Measurements from ENCODE around the gene PFKFB3.
"Not testable (repeated sequence)": the region's sequence is repeated elsewhere in the genome, so short reads cannot be mapped to it uniquely, and the experiment has no call there.

DNA sequence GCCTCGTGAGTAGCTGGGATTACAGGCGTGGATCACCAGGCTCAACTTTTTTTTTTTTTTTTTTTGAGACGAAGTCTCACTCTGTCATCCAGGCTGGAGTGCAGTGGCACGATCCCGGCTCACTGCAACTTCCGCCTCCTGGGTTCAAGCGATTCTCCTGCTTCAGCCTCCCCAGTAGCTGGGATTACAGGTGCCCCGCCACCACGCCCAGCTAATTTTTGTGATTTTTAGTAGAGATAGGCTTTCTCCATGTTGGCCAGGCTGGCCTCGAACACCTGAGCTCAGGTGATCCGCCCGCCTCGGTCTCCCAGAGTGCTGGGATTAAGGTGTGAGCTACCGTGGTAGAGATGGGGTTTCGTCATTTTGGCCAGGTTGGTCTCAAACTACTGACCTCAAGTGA, 36.8 kb upstream of the PFKFB3 start:
- TF ChIP-seq, protein P1, sequence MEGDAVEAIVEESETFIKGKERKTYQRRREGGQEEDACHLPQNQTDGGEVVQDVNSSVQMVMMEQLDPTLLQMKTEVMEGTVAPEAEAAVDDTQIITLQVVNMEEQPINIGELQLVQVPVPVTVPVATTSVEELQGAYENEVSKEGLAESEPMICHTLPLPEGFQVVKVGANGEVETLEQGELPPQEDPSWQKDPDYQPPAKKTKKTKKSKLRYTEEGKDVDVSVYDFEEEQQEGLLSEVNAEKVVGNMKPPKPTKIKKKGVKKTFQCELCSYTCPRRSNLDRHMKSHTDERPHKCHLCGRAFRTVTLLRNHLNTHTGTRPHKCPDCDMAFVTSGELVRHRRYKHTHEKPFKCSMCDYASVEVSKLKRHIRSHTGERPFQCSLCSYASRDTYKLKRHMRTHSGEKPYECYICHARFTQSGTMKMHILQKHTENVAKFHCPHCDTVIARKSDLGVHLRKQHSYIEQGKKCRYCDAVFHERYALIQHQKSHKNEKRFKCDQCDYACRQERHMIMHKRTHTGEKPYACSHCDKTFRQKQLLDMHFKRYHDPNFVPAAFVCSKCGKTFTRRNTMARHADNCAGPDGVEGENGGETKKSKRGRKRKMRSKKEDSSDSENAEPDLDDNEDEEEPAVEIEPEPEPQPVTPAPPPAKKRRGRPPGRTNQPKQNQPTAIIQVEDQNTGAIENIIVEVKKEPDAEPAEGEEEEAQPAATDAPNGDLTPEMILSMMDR (IDR thresholded peaks at IDR 0.05; ENCODE audit: poor library complexity): not testable (repeated sequence)
- not testable (repeated sequence) for TF ChIP-seq EZH2 (IDR thresholded peaks at IDR 0.05; ENCODE audit: borderline replicate concordance); EZH2phosphoT487 (IDR thresholded peaks at IDR 0.05; ENCODE audit: low read depth, severe bottlenecking, unreplicated experiment)
